ENCODE results near the gene HOXB3.

Gene HOXB3

DNA sequence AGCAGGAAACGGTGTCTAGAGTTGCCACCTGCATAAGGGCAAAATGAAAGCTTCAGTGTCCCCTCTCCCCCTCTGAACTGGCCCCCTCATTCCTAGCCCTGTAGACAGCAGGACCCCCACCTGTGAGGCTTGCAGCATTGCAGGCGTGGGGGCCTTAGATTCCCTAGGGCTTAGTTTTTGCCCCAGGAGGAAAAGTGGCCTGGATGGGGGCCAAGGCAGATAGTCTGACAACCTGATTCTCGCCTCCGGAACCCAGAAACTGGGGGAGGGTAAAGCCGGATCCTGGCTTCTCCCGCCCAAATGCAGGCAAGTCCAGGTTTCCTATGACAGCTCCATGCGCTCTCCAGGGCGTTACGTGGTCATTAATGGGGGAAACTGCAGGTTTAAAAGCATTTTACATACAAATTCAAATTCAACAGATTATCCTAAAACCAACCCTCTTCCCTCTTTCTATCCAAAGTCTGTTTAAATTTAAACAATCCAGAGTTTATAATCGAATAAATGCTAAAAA lies 15.4 kb upstream of the HOXB3 start (continued):
- TF ChIP-seq, protein P1, sequence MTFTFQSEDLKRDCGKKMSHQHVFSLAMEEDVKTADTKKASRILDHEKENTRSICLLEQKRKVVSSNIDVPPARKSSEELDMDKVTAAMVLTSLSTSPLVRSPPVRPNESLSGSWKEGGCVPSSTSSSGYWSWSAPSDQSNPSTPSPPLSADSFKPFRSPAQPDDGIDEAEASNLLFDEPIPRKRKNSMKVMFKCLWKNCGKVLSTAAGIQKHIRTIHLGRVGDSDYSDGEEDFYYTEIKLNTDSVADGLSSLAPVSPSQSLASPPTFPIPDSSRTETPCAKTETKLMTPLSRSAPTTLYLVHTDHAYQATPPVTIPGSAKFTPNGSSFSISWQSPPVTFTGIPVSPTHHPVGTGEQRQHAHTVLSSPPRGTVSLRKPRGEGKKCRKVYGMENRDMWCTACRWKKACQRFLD (tag by site-specific recombination; IDR thresholded peaks at IDR 0.05): no peak
- TF ChIP-seq ZNF660 (tag by site-specific recombination; IDR thresholded peaks at IDR 0.05) (0 out of 2 replicates have a peak, but pooled peaks have one; percentile 29), ZNF658 (tag by site-specific recombination; IDR thresholded peaks at IDR 0.05) (no peak), ZEB2 (tag by site-specific recombination; IDR thresholded peaks at IDR 0.05) (no peak; the same call in 1 of the 2 replicates), BCL11B (tag by site-specific recombination; IDR thresholded peaks at IDR 0.05; ENCODE audit: low read depth) (no peak), OSR2 (tag by site-specific recombination; IDR thresholded peaks at IDR 0.05) (no peak), ZNF433 (tag by site-specific recombination; IDR thresholded peaks at IDR 0.05; ENCODE audit: low read depth) (no peak), ZNF792 (tag by site-specific recombination; IDR thresholded peaks at IDR 0.05) (no peak), ZNF274 (IDR thresholded peaks at IDR 0.05; ENCODE audit: low read length) (no peak), ZNF274 (tag by site-specific recombination; IDR thresholded peaks at IDR 0.05; ENCODE audit: borderline replicate concordance) (no peak), ZNF174 (tag by site-specific recombination; IDR thresholded peaks at IDR 0.05) (no peak), ZNF132 (tag by site-specific recombination; IDR thresholded peaks at IDR 0.05; ENCODE audit: borderline replicate concordance) (no peak), ZNF416 (tag by site-specific recombination; IDR thresholded peaks at IDR 0.05) (no peak), ZNF529 (tag by site-specific recombination; IDR thresholded peaks at IDR 0.05; ENCODE audit: insufficient replicate concordance) (no peak), ZFP69B (tag by site-specific recombination; IDR thresholded peaks at IDR 0.05) (no peak), MYNN (tag by site-specific recombination; IDR thresholded peaks at IDR 0.05; ENCODE audit: borderline replicate concordance) (no peak), ZNF473 (tag by site-specific recombination; IDR thresholded peaks at IDR 0.05) (no peak), ZNF610 (tag by site-specific recombination; IDR thresholded peaks at IDR 0.05; ENCODE audit: borderline replicate concordance) (no peak), ZNF843 (tag by site-specific recombination; IDR thresholded peaks at IDR 0.05) (0 out of 2 replicates have a peak, but pooled peaks have one; percentile 14), ZBTB1 (tag by site-specific recombination; IDR thresholded peaks at IDR 0.05) (no peak), ZNF677 (tag by site-specific recombination; IDR thresholded peaks at IDR 0.05) (no peak), ZNF624 (tag by site-specific recombination; IDR thresholded peaks at IDR 0.05) (no peak), ZNF302 (tag by site-specific recombination; IDR thresholded peaks at IDR 0.05; ENCODE audit: low read depth) (no peak), ZSCAN23 (tag by site-specific recombination; IDR thresholded peaks at IDR 0.05) (no peak)
- TF ChIP-seq, protein P2, sequence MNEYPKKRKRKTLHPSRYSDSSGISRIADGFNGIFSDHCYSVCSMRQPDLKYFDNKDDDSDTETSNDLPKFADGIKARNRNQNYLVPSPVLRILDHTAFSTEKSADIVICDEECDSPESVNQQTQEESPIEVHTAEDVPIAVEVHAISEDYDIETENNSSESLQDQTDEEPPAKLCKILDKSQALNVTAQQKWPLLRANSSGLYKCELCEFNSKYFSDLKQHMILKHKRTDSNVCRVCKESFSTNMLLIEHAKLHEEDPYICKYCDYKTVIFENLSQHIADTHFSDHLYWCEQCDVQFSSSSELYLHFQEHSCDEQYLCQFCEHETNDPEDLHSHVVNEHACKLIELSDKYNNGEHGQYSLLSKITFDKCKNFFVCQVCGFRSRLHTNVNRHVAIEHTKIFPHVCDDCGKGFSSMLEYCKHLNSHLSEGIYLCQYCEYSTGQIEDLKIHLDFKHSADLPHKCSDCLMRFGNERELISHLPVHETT (tag by site-specific recombination; IDR thresholded peaks at IDR 0.05): no peak
- TF ChIP-seq, protein P3, sequence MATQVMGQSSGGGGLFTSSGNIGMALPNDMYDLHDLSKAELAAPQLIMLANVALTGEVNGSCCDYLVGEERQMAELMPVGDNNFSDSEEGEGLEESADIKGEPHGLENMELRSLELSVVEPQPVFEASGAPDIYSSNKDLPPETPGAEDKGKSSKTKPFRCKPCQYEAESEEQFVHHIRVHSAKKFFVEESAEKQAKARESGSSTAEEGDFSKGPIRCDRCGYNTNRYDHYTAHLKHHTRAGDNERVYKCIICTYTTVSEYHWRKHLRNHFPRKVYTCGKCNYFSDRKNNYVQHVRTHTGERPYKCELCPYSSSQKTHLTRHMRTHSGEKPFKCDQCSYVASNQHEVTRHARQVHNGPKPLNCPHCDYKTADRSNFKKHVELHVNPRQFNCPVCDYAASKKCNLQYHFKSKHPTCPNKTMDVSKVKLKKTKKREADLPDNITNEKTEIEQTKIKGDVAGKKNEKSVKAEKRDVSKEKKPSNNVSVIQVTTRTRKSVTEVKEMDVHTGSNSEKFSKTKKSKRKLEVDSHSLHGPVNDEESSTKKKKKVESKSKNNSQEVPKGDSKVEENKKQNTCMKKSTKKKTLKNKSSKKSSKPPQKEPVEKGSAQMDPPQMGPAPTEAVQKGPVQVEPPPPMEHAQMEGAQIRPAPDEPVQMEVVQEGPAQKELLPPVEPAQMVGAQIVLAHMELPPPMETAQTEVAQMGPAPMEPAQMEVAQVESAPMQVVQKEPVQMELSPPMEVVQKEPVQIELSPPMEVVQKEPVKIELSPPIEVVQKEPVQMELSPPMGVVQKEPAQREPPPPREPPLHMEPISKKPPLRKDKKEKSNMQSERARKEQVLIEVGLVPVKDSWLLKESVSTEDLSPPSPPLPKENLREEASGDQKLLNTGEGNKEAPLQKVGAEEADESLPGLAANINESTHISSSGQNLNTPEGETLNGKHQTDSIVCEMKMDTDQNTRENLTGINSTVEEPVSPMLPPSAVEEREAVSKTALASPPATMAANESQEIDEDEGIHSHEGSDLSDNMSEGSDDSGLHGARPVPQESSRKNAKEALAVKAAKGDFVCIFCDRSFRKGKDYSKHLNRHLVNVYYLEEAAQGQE (tag by site-specific recombination; IDR thresholded peaks at IDR 0.05): no peak
- TF ChIP-seq, protein P4, sequence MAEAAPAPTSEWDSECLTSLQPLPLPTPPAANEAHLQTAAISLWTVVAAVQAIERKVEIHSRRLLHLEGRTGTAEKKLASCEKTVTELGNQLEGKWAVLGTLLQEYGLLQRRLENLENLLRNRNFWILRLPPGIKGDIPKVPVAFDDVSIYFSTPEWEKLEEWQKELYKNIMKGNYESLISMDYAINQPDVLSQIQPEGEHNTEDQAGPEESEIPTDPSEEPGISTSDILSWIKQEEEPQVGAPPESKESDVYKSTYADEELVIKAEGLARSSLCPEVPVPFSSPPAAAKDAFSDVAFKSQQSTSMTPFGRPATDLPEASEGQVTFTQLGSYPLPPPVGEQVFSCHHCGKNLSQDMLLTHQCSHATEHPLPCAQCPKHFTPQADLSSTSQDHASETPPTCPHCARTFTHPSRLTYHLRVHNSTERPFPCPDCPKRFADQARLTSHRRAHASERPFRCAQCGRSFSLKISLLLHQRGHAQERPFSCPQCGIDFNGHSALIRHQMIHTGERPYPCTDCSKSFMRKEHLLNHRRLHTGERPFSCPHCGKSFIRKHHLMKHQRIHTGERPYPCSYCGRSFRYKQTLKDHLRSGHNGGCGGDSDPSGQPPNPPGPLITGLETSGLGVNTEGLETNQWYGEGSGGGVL (tag by site-specific recombination; IDR thresholded peaks at IDR 0.05): peak; percentile 71
- TF ChIP-seq, protein P5, sequence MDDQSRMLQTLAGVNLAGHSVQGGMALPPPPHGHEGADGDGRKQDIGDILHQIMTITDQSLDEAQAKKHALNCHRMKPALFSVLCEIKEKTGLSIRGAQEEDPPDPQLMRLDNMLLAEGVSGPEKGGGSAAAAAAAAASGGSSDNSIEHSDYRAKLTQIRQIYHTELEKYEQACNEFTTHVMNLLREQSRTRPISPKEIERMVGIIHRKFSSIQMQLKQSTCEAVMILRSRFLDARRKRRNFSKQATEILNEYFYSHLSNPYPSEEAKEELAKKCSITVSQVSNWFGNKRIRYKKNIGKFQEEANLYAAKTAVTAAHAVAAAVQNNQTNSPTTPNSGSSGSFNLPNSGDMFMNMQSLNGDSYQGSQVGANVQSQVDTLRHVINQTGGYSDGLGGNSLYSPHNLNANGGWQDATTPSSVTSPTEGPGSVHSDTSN (CRISPR knock-in tag; IDR thresholded peaks at IDR 0.05): no peak

All from HEK293 (cell line).